HepG2 (cell line): ENCODE measurements around the gene BTBD7. TPM values are rescaled to one million over a fixed set of nuclear protein-coding genes. Genes with fewer than 3 reads are reported as not detected.

ENCODE experiments used
- ERF ChIP-seq: IDR thresholded peaks from 2 replicates; pipeline ENCODE4 v1.6.1; 2018; ENCODE audit warnings: missing biosample characterization, missing genetic modification reagents
- PAXIP1 ChIP-seq: sonication (generic); formaldehyde crosslinking; conservative IDR thresholded peaks from 2 replicates; pipeline ENCODE4 v1.4.0; 2020; ENCODE audit warnings: mild to moderate bottlenecking, missing genetic modification reagents, moderate library complexity
- ZBTB26 ChIP-seq: IDR thresholded peaks from 2 replicates; pipeline ENCODE4 v1.6.1; 2016; ENCODE audit warnings: missing compliant biosample characterization, missing genetic modification reagents, borderline replicate concordance
- ZC3H13 ChIP-seq: sonication (generic); formaldehyde crosslinking; IDR thresholded peaks from 2 replicates; pipeline ENCODE4 v1.8.1; 2023; ENCODE audit warnings: mild to moderate bottlenecking, missing genetic modification reagents, moderate library complexity
- ZNF383 ChIP-seq: sonication (generic); formaldehyde crosslinking; IDR thresholded peaks from 2 replicates; pipeline ENCODE4 v1.4.0; 2020; ENCODE audit warnings: missing genetic modification reagents, mild to moderate bottlenecking, borderline replicate concordance
- ZNF580 ChIP-seq: IDR thresholded peaks from 2 replicates; pipeline ENCODE4 v1.6.1; 2016; ENCODE audit warnings: low read depth, borderline replicate concordance
- ZNF646 ChIP-seq: sonication (generic); formaldehyde crosslinking; IDR thresholded peaks from 2 replicates; pipeline ENCODE4 v1.9.0; 2021; ENCODE audit warnings: mild to moderate bottlenecking, missing genetic modification reagents
- ZXDC ChIP-seq: sonication (generic); formaldehyde crosslinking; IDR thresholded peaks from 2 replicates; pipeline ENCODE4 v1.5.0; 2020; ENCODE audit warnings: mild to moderate bottlenecking, missing genetic modification reagents
- polyA plus RNA-seq, 8 experiments: library from polyadenylated mRNA; depleted of rRNA in 3 of 8; stranded (reverse) in 7 of 8; unstranded in 1 of 8; fragments of >200 nt; fragmentation: Illumina TruSeq in 4 of 8; extraction: Trizol in 4 of 8; gene quantifications; 2 replicates each; pipeline versions ENCODE4 v1.2.1 to v1.2.3, GENCODE V29; 2011 to 2016; ENCODE audit warnings: low read depth in 4 of 8, missing spikeins in 1 of 8, mixed read lengths in 1 of 8; ENCODE audit not compliant: insufficient read depth in 1 of 8
- total RNA-seq, 5 experiments: library from RNA; depleted of rRNA; stranded (reverse); fragments of >200 nt; fragmentation: Illumina TruSeq; extraction: Trizol; gene quantifications; 2 replicates each; pipeline ENCODE4 v1.2.3, GENCODE V29; 2016; ENCODE audit warnings: low read depth in 1 of 5

The BTBD7 gene
- total and polyA plus RNA-seq, 2 of the 13 experiments (the other 11 are each of a cell fraction or from before 2014, with no cell fraction given): 11.6 to 15.2 TPM

- no peak for TF ChIP-seq ZNF646 (CRISPR knock-in tag)
- peak; percentile 80; the same call in 1 of the 2 replicates for TF ChIP-seq ZC3H13 (CRISPR knock-in tag)
- TF ChIP-seq ZNF580 (CRISPR knock-in tag): no peak
- TF ChIP-seq ERF (CRISPR knock-in tag): peak; percentile 76; the same call in 1 of the 2 replicates
- TF ChIP-seq ZXDC (CRISPR knock-in tag): no peak
- TF ChIP-seq ZNF383 (CRISPR knock-in tag): no peak
- peak; percentile 45; the same call in 1 of the 2 replicates for TF ChIP-seq PAXIP1 (CRISPR knock-in tag)
- TF ChIP-seq ZBTB26: peak; percentile 61; the same call in 1 of the 2 replicates
These were observed 125.9 kb downstream of the BTBD7 start, which contains the start of the genes GON7 and UBR7 (continued) for GRCh38 chr14:93206793-93207467.
